Osteoblast (primary cell): Measurements from ENCODE around the gene FBXO7. TPM values are rescaled to one million over a fixed set of nuclear protein-coding genes. Genes with fewer than 3 reads are reported as not detected.

Experiments used
- DNase-seq: peaks from one replicate; pipeline ENCODE4 v3.0.0; 2011; ENCODE audit warnings: low spot score, mixed read lengths; ENCODE audit not compliant: insufficient read length; ENCODE audit errors: missing footprints
- H2AFZ ChIP-seq: 2 replicates; pipeline ENCODE4 v1.6.0; 2011; ENCODE audit warnings: mild to moderate bottlenecking, low read length
- H3K27ac ChIP-seq: 2 replicates; pipeline ENCODE4 v1.5.1; 2011; ENCODE audit warnings: mild to moderate bottlenecking, low read depth, low read length, moderate library complexity
- H3K27me3 ChIP-seq: 2 replicates; pipeline ENCODE4 v1.6.0; 2012; ENCODE audit warnings: mild to moderate bottlenecking, control low read depth, inconsistent platforms, low read length, moderate library complexity; ENCODE audit not compliant: insufficient read depth
- H3K36me3 ChIP-seq: 2 replicates; pipeline ENCODE4 v1.5.1; 2011; ENCODE audit warnings: mild to moderate bottlenecking, low read length, control low read depth, moderate library complexity; ENCODE audit not compliant: insufficient read depth
- H3K4me1 ChIP-seq: 2 replicates; pipeline ENCODE4 v1.5.1; 2011; ENCODE audit warnings: mild to moderate bottlenecking, low read length, control low read depth, moderate library complexity; ENCODE audit not compliant: insufficient read depth
- H3K4me2 ChIP-seq: 2 replicates; pipeline ENCODE4 v1.6.0; 2011; ENCODE audit warnings: mild to moderate bottlenecking, low read length; ENCODE audit not compliant: insufficient read depth
- H3K4me3 ChIP-seq: fragments of 200-600 bp; sonication (generic); 3 replicates; pipeline ENCODE4 v1.5.1; 2012; ENCODE audit warnings: mild to moderate bottlenecking, low read length, inconsistent platforms; ENCODE audit not compliant: insufficient read depth
- H3K79me2 ChIP-seq: 2 replicates; pipeline ENCODE4 v1.6.0; 2012; ENCODE audit warnings: mild to moderate bottlenecking, low read length, control low read depth, inconsistent platforms; ENCODE audit not compliant: insufficient read depth
- H3K9me3 ChIP-seq: 2 replicates; pipeline ENCODE4 v1.5.1; 2011; ENCODE audit warnings: low read depth, low read length, control low read depth
- H4K20me1 ChIP-seq: 2 replicates; pipeline ENCODE4 v1.6.0; 2012; ENCODE audit warnings: mild to moderate bottlenecking, low read length, control low read depth; ENCODE audit not compliant: insufficient read depth
- total RNA-seq: library from RNA; depleted of rRNA; stranded (reverse); fragments of >200 nt; gene quantifications from 2 replicates; pipeline ENCODE4 v1.2.3, GENCODE V29; 2012
- TF ChIP-seq, protein P1 (sequence below): IDR thresholded peaks from 2 replicates; pipeline ENCODE4 v1.5.1; 2011; ENCODE audit warnings: mild to moderate bottlenecking, low read depth, low read length, moderate library complexity; ENCODE audit errors: extremely low read depth

FBXO7 gene
- total RNA-seq, 1 donor = 80.0 TPM

DNA sequence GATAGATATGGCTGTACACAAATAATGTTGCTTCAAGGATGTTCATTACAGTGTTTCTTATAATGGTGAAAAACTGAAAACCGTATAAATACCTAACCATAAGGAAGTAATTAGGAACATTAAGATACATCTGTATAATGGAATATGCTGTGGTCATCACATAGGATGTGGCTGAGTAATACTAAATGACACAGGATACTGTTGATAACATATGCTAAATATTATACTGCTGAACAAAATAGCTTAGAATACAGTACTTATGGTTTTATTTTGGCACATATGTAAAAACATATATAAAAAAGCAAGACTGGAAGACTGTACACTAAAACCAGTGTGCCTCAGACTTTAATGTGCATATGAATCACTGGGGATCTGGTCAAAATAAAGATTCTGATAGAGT lies 43.8 kb downstream of the FBXO7 start:
- no peak overlapping the region for H2AFZ ChIP-seq
- TF ChIP-seq, protein P1, sequence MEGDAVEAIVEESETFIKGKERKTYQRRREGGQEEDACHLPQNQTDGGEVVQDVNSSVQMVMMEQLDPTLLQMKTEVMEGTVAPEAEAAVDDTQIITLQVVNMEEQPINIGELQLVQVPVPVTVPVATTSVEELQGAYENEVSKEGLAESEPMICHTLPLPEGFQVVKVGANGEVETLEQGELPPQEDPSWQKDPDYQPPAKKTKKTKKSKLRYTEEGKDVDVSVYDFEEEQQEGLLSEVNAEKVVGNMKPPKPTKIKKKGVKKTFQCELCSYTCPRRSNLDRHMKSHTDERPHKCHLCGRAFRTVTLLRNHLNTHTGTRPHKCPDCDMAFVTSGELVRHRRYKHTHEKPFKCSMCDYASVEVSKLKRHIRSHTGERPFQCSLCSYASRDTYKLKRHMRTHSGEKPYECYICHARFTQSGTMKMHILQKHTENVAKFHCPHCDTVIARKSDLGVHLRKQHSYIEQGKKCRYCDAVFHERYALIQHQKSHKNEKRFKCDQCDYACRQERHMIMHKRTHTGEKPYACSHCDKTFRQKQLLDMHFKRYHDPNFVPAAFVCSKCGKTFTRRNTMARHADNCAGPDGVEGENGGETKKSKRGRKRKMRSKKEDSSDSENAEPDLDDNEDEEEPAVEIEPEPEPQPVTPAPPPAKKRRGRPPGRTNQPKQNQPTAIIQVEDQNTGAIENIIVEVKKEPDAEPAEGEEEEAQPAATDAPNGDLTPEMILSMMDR = no peak
- no peaks in the 10 kb centered on the region for H3K9me3 ChIP-seq
- H3K27ac ChIP-seq = no peak overlapping the region
- H3K27me3 ChIP-seq = peaks cover 3% of the 10 kb centered on the region
- H4K20me1 ChIP-seq = no peaks in the 10 kb centered on the region
- no peak for DNase-seq
- no peaks in the 10 kb centered on the region for H3K4me1 ChIP-seq
- no peaks in the 10 kb centered on the region for H3K36me3 ChIP-seq
- no peaks in the 10 kb centered on the region for H3K79me2 ChIP-seq
- no peak overlapping the region for H3K4me3 ChIP-seq
- H3K4me2 ChIP-seq = no peak overlapping the region

DNA sequence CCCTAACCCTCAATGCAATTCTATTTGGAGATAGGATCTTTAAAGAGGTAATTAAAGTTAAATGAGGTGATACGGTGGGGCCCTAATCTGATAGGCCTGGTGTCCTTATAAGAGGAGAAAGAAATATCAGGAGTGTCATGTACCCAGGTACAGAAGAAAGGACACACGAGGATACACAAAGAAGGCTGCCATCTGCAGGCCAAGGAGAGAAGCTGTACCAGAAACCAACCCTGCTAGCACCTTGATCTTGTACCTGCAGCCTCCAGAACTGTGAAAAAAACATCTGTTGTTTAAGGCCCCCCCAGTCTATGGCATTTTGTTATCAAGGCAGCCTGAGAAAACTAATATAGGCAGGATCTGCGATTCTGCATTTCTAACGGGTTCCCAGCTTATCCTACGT lies 44.2 kb downstream of the FBXO7 start:
- no peaks in the 10 kb centered on the region for H4K20me1 ChIP-seq
- no peak overlapping the region for H3K4me3 ChIP-seq
- no peak for DNase-seq
- H3K9me3 ChIP-seq = no peaks in the 10 kb centered on the region
- no peak overlapping the region for H3K4me2 ChIP-seq
- no peaks in the 10 kb centered on the region for H3K79me2 ChIP-seq
- H3K36me3 ChIP-seq = no peaks in the 10 kb centered on the region
- no peak overlapping the region for H3K27ac ChIP-seq
- peaks cover 3% of the 10 kb centered on the region for H3K27me3 ChIP-seq
- H2AFZ ChIP-seq = no peak overlapping the region
- H3K4me1 ChIP-seq = no peaks in the 10 kb centered on the region
- TF ChIP-seq, protein P1 = peak; percentile 29

DNA sequence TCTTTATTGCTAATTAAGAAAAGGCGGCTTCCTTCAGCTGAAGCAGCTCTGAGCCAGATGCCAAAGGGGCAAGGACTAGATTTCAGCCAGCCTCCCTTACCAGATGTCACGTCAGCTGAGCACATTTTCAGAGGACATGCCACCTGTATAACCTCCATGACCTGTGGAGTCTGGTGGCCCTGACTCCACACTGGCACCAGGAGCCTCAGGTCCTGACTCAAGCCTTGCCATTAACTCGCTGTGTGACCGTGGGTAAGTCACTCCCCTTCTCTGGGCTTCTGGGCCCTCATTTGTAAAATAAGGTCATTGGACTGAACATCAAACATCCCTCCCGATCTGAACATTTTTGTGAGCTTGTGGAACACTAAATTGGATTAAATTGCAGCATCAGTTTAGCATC lies 46.0 kb downstream of the FBXO7 start:
- no peaks in the 10 kb centered on the region for H3K36me3 ChIP-seq
- no peak overlapping the region for H3K27ac ChIP-seq
- DNase-seq = no peak
- H3K27me3 ChIP-seq = peaks cover 3% of the 10 kb centered on the region
- no peak overlapping the region for H2AFZ ChIP-seq
- H3K4me3 ChIP-seq = no peak overlapping the region
- TF ChIP-seq, protein P1 = no peak
- H3K4me2 ChIP-seq = no peak overlapping the region
- no peaks in the 10 kb centered on the region for H3K9me3 ChIP-seq
- H3K79me2 ChIP-seq = no peaks in the 10 kb centered on the region
- no peaks in the 10 kb centered on the region for H4K20me1 ChIP-seq
- H3K4me1 ChIP-seq = no peaks in the 10 kb centered on the region

DNA sequence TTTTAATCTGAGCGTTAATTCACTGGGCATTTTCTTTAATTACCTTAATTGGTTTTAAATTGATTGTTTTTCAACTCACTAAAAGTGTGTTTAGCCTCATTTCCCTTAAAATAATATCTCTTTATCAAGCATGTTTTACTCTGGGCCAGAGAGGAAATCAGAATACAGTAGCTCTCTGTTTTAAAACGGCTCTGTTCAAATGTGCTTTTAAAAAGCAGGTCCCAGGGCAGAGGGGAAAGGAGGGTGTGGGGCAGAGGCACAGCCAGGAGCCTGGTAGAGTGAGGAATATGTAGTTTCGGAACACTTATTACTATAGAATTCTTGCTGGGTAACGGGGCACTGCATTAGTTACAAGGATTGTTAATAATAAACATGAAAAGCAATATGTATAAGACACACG lies 47.6 kb downstream of the FBXO7 start:
- DNase-seq = no peak
- Histone ChIP-seq H3K27ac (no peak overlapping the region), H3K4me3 (no peak overlapping the region), H3K4me2 (no peak overlapping the region), H2AFZ (no peak overlapping the region), H3K9me3 (no peaks in the 10 kb centered on the region), H3K27me3 (peaks cover 3% of the 10 kb centered on the region), H3K4me1 (no peaks in the 10 kb centered on the region), H4K20me1 (no peaks in the 10 kb centered on the region), H3K36me3 (no peaks in the 10 kb centered on the region), H3K79me2 (no peaks in the 10 kb centered on the region)
- TF ChIP-seq, protein P1 = no peak
